GM23338 (cell line): Measurements from ENCODE around the gene OR52W1. TPM values are rescaled to one million over a fixed set of nuclear protein-coding genes. Genes with fewer than 3 reads are reported as not detected.

Experiments used
- ATAC-seq: fragments of 200-7000 bp; cut with Tn5 transposase; 3 replicates; pipeline ENCODE4 v1.9.1; 2020
- DNase-seq: peaks from one replicate; pipeline ENCODE4 v3.0.0-alpha.2; 2015; ENCODE audit warnings: low spot score
- H2AFZ ChIP-seq: fragments of 200-600 bp; sonication (generic); 2 replicates; pipeline ENCODE4 v1.8.0; 2016; ENCODE audit warnings: antibody characterized with exemption, mild to moderate bottlenecking, moderate library complexity
- H3F3A ChIP-seq: fragments of 200-600 bp; sonication (generic); replicated peaks from 2 replicates; pipeline ENCODE4 v1.8.0; 2017; ENCODE audit warnings: antibody characterized with exemption, mixed run types, low read depth
- H3K27ac ChIP-seq: fragments of 200-600 bp; sonication (generic); 2 replicates; pipeline ENCODE4 v1.6.1; 2016; ENCODE audit warnings: low read depth
- H3K27me3 ChIP-seq: fragments of 200-600 bp; sonication (generic); 2 replicates; pipeline ENCODE4 v1.8.0; 2016; ENCODE audit warnings: mild to moderate bottlenecking, mixed run types, moderate library complexity; ENCODE audit not compliant: insufficient read depth
- H3K36me3 ChIP-seq: fragments of 200-600 bp; sonication (generic); 2 replicates; pipeline ENCODE4 v1.8.0; 2016; ENCODE audit warnings: mild to moderate bottlenecking; ENCODE audit not compliant: insufficient read depth
- H3K4me1 ChIP-seq: fragments of 200-600 bp; sonication (generic); 2 replicates; pipeline ENCODE4 v1.8.0; 2016; ENCODE audit warnings: mild to moderate bottlenecking, moderate library complexity; ENCODE audit not compliant: insufficient read depth
- H3K4me2 ChIP-seq: fragments of 200-600 bp; sonication (generic); 2 replicates; pipeline ENCODE4 v1.7.1; 2017; ENCODE audit warnings: mixed run types
- H3K4me3 ChIP-seq: fragments of 200-600 bp; sonication (generic); 2 replicates; pipeline ENCODE4 v1.6.1; 2016; ENCODE audit warnings: mixed run types
- H3K79me2 ChIP-seq: fragments of 200-600 bp; sonication (generic); replicated peaks from 2 replicates; pipeline ENCODE4 v1.8.0; 2017; ENCODE audit warnings: mild to moderate bottlenecking; ENCODE audit not compliant: insufficient read depth
- H3K9me2 ChIP-seq: fragments of 200-600 bp; sonication (generic); 2 replicates; pipeline ENCODE4 v1.8.0; 2017; ENCODE audit not compliant: insufficient read depth
- H4K20me1 ChIP-seq: fragments of 200-600 bp; sonication (generic); replicated peaks from 2 replicates; pipeline ENCODE4 v1.8.0; 2017; ENCODE audit warnings: mild to moderate bottlenecking; ENCODE audit not compliant: insufficient read depth
- H3K27ac Mint-ChIP-seq: 2 replicates; pipeline ENCODE4 v1.8.0; 2020; ENCODE audit warnings: inconsistent platforms, mild to moderate bottlenecking, moderate library complexity, mixed read lengths
- H3K27me3 Mint-ChIP-seq: 3 replicates; pipeline ENCODE4 v1.8.0; 2022; ENCODE audit warnings: low read depth, mild to moderate bottlenecking, moderate library complexity, mixed read lengths, inconsistent platforms; ENCODE audit not compliant: insufficient read depth, poor library complexity
- H3K36me3 Mint-ChIP-seq: 3 replicates; pipeline ENCODE4 v1.8.0; 2021; ENCODE audit warnings: low read depth, mild to moderate bottlenecking, inconsistent platforms, moderate library complexity, mixed read lengths
- H3K4me1 Mint-ChIP-seq: 3 replicates; pipeline ENCODE4 v1.8.0; 2020; ENCODE audit warnings: mild to moderate bottlenecking, inconsistent platforms, mixed read lengths
- H3K4me3 Mint-ChIP-seq: 3 replicates; pipeline ENCODE4 v1.8.0; 2021; ENCODE audit warnings: moderate library complexity, mild to moderate bottlenecking, inconsistent platforms, mixed read lengths
- H3K9me3 Mint-ChIP-seq: 3 replicates; pipeline ENCODE4 v1.8.0; 2020; ENCODE audit warnings: moderate library complexity, mild to moderate bottlenecking, inconsistent platforms, mixed read lengths
- CREB1 ChIP-seq: fragments of 250-450 bp; sonication (Bioruptor Pico); IDR thresholded peaks from 2 replicates; pipeline ENCODE4 v1.5.0; 2020; ENCODE audit warnings: low read depth, mild to moderate bottlenecking, moderate library complexity
- CTCF ChIP-seq, 2 experiments: fragments of 200-600 bp in 1 of 2; sonication (generic) in 1 of 2; conservative IDR thresholded peaks; 2 replicates each; pipeline versions ENCODE4 v1.5.1 to v1.6.1; 2016 to 2017; ENCODE audit warnings: antibody characterized with exemption in 2 of 2, low read depth in 2 of 2, mild to moderate bottlenecking in 2 of 2, moderate library complexity in 1 of 2
- ETS1 ChIP-seq: IDR thresholded peaks from 2 replicates; pipeline ENCODE4 v1.6.1; 2016; ENCODE audit warnings: antibody characterized with exemption
- EZH2 ChIP-seq: fragments of 200-600 bp; sonication (generic); IDR thresholded peaks from one replicate; pipeline ENCODE4 v1.8.0; 2017; ENCODE audit warnings: antibody characterized with exemption, mild to moderate bottlenecking, low read depth; ENCODE audit not compliant: unreplicated experiment
- EZH2phosphoT487 ChIP-seq: fragments of 200-600 bp; sonication (generic); IDR thresholded peaks from one replicate; pipeline ENCODE4 v1.8.1; 2018; ENCODE audit warnings: antibody characterized with exemption; ENCODE audit not compliant: unreplicated experiment
- JUNB ChIP-seq: IDR thresholded peaks from one replicate; pipeline ENCODE4 v1.6.1; 2016; ENCODE audit warnings: antibody characterized with exemption; ENCODE audit not compliant: unreplicated experiment
- NANOG ChIP-seq: IDR thresholded peaks from 2 replicates; pipeline ENCODE4 v1.6.1; 2016; ENCODE audit warnings: antibody characterized with exemption, borderline replicate concordance
- POLR2AphosphoS5 ChIP-seq: IDR thresholded peaks from 2 replicates; pipeline ENCODE4 v1.6.1; 2016; ENCODE audit warnings: antibody characterized with exemption, low read depth
- REST ChIP-seq: IDR thresholded peaks from one replicate; pipeline ENCODE4 v1.6.1; 2018; ENCODE audit warnings: antibody characterized with exemption; ENCODE audit not compliant: unreplicated experiment
- STAT1 ChIP-seq: IDR thresholded peaks from one replicate; pipeline ENCODE4 v1.6.1; 2016; ENCODE audit warnings: antibody characterized with exemption; ENCODE audit not compliant: unreplicated experiment
- ZNF114 ChIP-seq: fragments of 250-450 bp; sonication (Bioruptor Pico); IDR thresholded peaks from 2 replicates; pipeline ENCODE4 v1.5.0; 2020; ENCODE audit warnings: mild to moderate bottlenecking, moderate library complexity
- ZNF331 ChIP-seq: fragments of 250-450 bp; sonication (Bioruptor Pico); IDR thresholded peaks from 2 replicates; pipeline ENCODE4 v1.5.0; 2020; ENCODE audit warnings: low read depth, mild to moderate bottlenecking, moderate library complexity
- ZNF462 ChIP-seq: fragments of 250-450 bp; sonication (Bioruptor Pico); IDR thresholded peaks from 2 replicates; pipeline ENCODE4 v1.5.0; 2020; ENCODE audit warnings: mild to moderate bottlenecking, moderate library complexity
- polyA plus RNA-seq: library from polyadenylated mRNA; unstranded; fragments of >200 nt; fragmentation: Nextera tagmentation; extraction: Ambion mirVana; gene quantifications from 2 replicates; pipeline ENCODE4 v1.2.1, GENCODE V29; 2016
- total RNA-seq: library from RNA; depleted of rRNA; stranded (reverse); fragments of >200 nt; shearing (Covaris generic); gene quantifications from 2 replicates; pipeline ENCODE4 v1.2.3, GENCODE V29; 2014

Gene OR52W1
- total and polyA plus RNA-seq, 2 experiments from 2014 or later: not detected

GRCh38 chr11:6240781-6241180 is 41.8 kb downstream of the OR52W1 start (continued):
- TF ChIP-seq ZNF114 (CRISPR knock-in tag): no peak
- TF ChIP-seq JUNB: no peak
- no peak for TF ChIP-seq NANOG

- no peak for DNase-seq
- Histone ChIP-seq H3K79me2 (no peaks in the 10 kb centered on the region), H3K4me3 (no peak overlapping the region), H3K27me3 (no peaks in the 10 kb centered on the region), H2AFZ (no peak overlapping the region), H3K4me1 (no peaks in the 10 kb centered on the region), H3K4me2 (no peak overlapping the region), H3K36me3 (no peaks in the 10 kb centered on the region), H3K27ac (no peak overlapping the region), H3K9me2 (no peaks in the 10 kb centered on the region), H3F3A (no peaks in the 10 kb centered on the region), H4K20me1 (no peaks in the 10 kb centered on the region)
- Mint-ChIP-seq H3K36me3 (no peaks in the 10 kb centered on the region), H3K4me3 (no peak overlapping the region), H3K4me1 (peaks cover 11% of the 10 kb centered on the region), H3K27ac (no peak overlapping the region), H3K9me3 (no peaks in the 10 kb centered on the region), H3K27me3 (peaks cover 1% of the 10 kb centered on the region)
- TF ChIP-seq ZNF331 (CRISPR knock-in tag) (no peak), ETS1 (no peak), ZNF462 (CRISPR knock-in tag) (no peak), ZNF114 (CRISPR knock-in tag) (no peak), REST (no peak), STAT1 (no peak), EZH2phosphoT487 (no peak), NANOG (no peak), EZH2 (no peak), CTCF (conservative IDR thresholded peaks at IDR 0.05; ENCODE audit: low read depth in 2 of 2) (no peak), CREB1 (CRISPR knock-in tag) (no peak), POLR2AphosphoS5 (no peak), JUNB (no peak)
- no peak for ATAC-seq
These were observed 42.3 kb downstream of the OR52W1 start for GRCh38 chr11:6241316-6241715.
